ENCODE measurements around the gene NBAS.

- TF ChIP-seq CTCF (IDR thresholded peaks at IDR 0.05; ENCODE audit: low read depth, low read length), result no peak
- TF ChIP-seq EZH2phosphoT487 (IDR thresholded peaks at IDR 0.05; ENCODE audit: low read depth), result no peak
Observed at GRCh38 chr2:15432642-15433256, 128.4 kb downstream of the NBAS start.
